ENCODE measurements around the gene GRIP2. TPM values are rescaled to one million over a fixed set of nuclear protein-coding genes. Genes with fewer than 3 reads are reported as not detected.
A peak's percentile ranks its signal among the peaks of the same experiment; 100 is the strongest.

GRIP2 gene
- total and polyA plus RNA-seq, 2 of the 4 experiments (the other 2 are of a cell fraction) = 0.05 TPM; not detected in 1

DNA sequence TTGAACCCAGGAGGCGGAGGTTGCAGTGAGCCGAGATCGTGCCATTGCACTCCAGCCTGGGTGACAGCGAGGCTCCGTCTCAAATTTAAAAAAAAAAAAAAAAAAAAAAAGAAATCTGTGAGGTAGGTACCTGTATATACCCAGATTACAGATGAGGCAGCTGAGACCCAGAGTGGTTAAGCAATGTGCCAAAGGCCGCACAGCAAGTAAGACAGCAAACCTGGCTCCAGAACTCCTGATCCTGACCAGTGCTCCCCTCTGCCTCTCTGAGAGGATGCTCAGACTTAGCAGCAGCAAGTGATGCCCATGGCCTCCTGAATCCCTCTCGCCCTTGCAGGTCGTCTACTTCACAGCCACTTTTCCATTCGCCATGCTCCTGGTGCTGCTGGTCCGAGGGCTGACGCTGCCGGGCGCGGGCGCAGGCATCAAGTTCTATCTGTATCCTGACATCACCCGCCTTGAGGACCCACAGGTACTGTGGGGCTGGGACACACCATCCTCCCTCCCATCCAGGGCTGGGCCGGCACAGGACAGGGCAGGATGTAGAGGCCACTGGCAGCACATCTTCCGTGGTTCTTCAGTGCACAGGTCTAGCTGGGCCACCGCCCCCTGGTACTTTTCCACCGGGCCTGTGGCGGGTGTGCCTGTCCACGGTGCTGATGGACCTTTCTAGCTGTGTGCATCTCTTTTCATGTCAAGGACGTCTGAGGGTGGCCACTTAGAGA is 73.8 kb downstream of the GRIP2 start:
- no peak overlapping the region for H3K4me2 ChIP-seq (ENCODE audit: low read depth, low read length)
- in situ Hi-C loops (cut with MboI; ENCODE audit: low sequenced_read_pairs) (loop anchor here (10.0 kb wide), 1 partner anchor 572 kb away; no protein-coding TSS in a partner anchor), intact Hi-C loops (cut with micrococcal nuclease) (loop anchor here (5.0 kb wide), 1 partner anchor 339 kb away; the partner anchor contains the start of gene TMEM43), dilution Hi-C loops (cut with HindIII; ENCODE audit: low sequenced_read_pairs, unreplicated experiment) (no loop called here)
- no peak overlapping the region for H2BK5ac ChIP-seq (ENCODE audit: low read depth, low read length, poor library complexity, severe bottlenecking)
- H3K27me3 ChIP-seq (ENCODE audit: control insufficient read depth, insufficient read depth, low read length) = no peaks in the 10 kb centered on the region
- H4K8ac ChIP-seq (ENCODE audit: low read depth in 2 of 2, low read length in 2 of 2) = no peak overlapping the region
- H3K9ac ChIP-seq (ENCODE audit: low read depth, low read length) = no peak overlapping the region
- ATAC-seq (ENCODE audit: low read depth) (no peak), DNase-seq (no peak)
- no peak overlapping the region for H2BK20ac ChIP-seq (ENCODE audit: low read depth, low read length)
- WGBS, 2 experiments (ENCODE audit: extremely low coverage in 2 of 2, insufficient read length in 1 of 2) = 96% methylated on average over 9 of the region's 23 CpGs; no CpG with 5 or more reads in 1 of the 2 experiments
- no TSS peak for BruUV-seq (replicated peaks)
- H3K79me1 ChIP-seq (ENCODE audit: low read depth in 1 of 2, low read length in 2 of 2) = peaks cover 1 to 10% of the 10 kb centered on the region in 2 experiments; a peak in 2 of 4 replicates
- no peak overlapping the region for H2BK120ac ChIP-seq (ENCODE audit: low read depth, low read length)
- no peak overlapping the region for H3K27ac ChIP-seq (ENCODE audit: insufficient read depth, low read length)
- peak overlapping the region; percentile 80 for H2AK9ac ChIP-seq (replicated peaks; ENCODE audit: low read depth, low read length, poor library complexity)
- no peak overlapping the region for H3K4me3 ChIP-seq (ENCODE audit: insufficient read depth, low read depth, low read length)
- no peak overlapping the region for H3K4ac ChIP-seq (ENCODE audit: low read depth, low read length)
- POLR2A ChIA-PET (ENCODE audit: unreplicated experiment) = no interaction called here
- H3K36me3 ChIP-seq (ENCODE audit: control insufficient read depth, insufficient read depth, low read length) = peaks cover 61% of the 10 kb centered on the region
- H3K9me1 ChIP-seq (ENCODE audit: insufficient read depth, low read length) = peaks cover 4% of the 10 kb centered on the region; the same call in 1 of the 2 replicates
- no peak overlapping the region for H4K5ac ChIP-seq (ENCODE audit: low read depth, low read length)
- no peak overlapping the region for H2AFZ ChIP-seq (replicated peaks; ENCODE audit: low read length, poor library complexity)
- H2AK5ac ChIP-seq (ENCODE audit: low read depth, low read length) = peak overlapping the region; percentile 17; the same call in 1 of the 2 replicates
- H4K91ac ChIP-seq (ENCODE audit: insufficient read depth, low read depth, low read length) = no peak overlapping the region
- CTCF ChIA-PET = no interaction called here
- no peak overlapping the region for H3K23ac ChIP-seq (ENCODE audit: low read depth, low read length)
- no peak overlapping the region for H2BK15ac ChIP-seq (ENCODE audit: low read depth, low read length)
- H3K14ac ChIP-seq (replicated peaks; ENCODE audit: low read depth, low read length) = no peak overlapping the region
- no peaks in the 10 kb centered on the region for H4K20me1 ChIP-seq (ENCODE audit: insufficient read depth, low read length)
- H3K9me3 ChIP-seq (ENCODE audit: control insufficient read depth, insufficient read depth, low read length) = no peaks in the 10 kb centered on the region
- H3K18ac ChIP-seq (ENCODE audit: low read depth, low read length) = no peak overlapping the region
- H3K4me1 ChIP-seq (ENCODE audit: control insufficient read depth, insufficient read depth, low read length) = peaks cover 2% of the 10 kb centered on the region; the same call in 1 of the 2 replicates
- H3K56ac ChIP-seq (ENCODE audit: extremely low read depth, insufficient read depth, low read length) = no peak overlapping the region
- no peak for TF ChIP-seq POLR2A (IDR thresholded peaks at IDR 0.05; ENCODE audit: low read depth, low read length)
- no peak for TF ChIP-seq NFE2L2 (IDR thresholded peaks at IDR 0.05; ENCODE audit: low read depth, low read length)
- TF ChIP-seq RFX5 (IDR thresholded peaks at IDR 0.05; ENCODE audit: low read depth, low read length) = no peak
- TF ChIP-seq MXI1 (IDR thresholded peaks at IDR 0.05; ENCODE audit: borderline replicate concordance, low read depth, low read length) = no peak
- no peak for TF ChIP-seq CEBPB (IDR thresholded peaks at IDR 0.05; ENCODE audit: low read depth, low read length)
- no peak for TF ChIP-seq BHLHE40 (IDR thresholded peaks at IDR 0.05; ENCODE audit: low read depth, low read length)
- no peak for TF ChIP-seq MAFK (IDR thresholded peaks at IDR 0.05; ENCODE audit: low read depth, low read length)
- TF ChIP-seq CHD1 (IDR thresholded peaks at IDR 0.05; ENCODE audit: low read depth, low read length) = no peak
- no peak for TF ChIP-seq SMC3 (IDR thresholded peaks at IDR 0.05; ENCODE audit: low read depth, low read length)
- no peak for TF ChIP-seq RAD21 (IDR thresholded peaks at IDR 0.05; ENCODE audit: low read length)
- TF ChIP-seq, protein P1, sequence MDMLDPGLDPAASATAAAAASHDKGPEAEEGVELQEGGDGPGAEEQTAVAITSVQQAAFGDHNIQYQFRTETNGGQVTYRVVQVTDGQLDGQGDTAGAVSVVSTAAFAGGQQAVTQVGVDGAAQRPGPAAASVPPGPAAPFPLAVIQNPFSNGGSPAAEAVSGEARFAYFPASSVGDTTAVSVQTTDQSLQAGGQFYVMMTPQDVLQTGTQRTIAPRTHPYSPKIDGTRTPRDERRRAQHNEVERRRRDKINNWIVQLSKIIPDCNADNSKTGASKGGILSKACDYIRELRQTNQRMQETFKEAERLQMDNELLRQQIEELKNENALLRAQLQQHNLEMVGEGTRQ (IDR thresholded peaks at IDR 0.05; ENCODE audit: low read depth, low read length) = no peak
- no peak for TF ChIP-seq RCOR1 (IDR thresholded peaks at IDR 0.05; ENCODE audit: insufficient replicate concordance, low read length)
- no peak for TF ChIP-seq CTCF (conservative IDR thresholded peaks at IDR 0.05; ENCODE audit: low read depth, low read length)
- TF ChIP-seq MAZ (IDR thresholded peaks at IDR 0.05; ENCODE audit: borderline replicate concordance, low read depth, low read length) = no peak
- TF ChIP-seq, protein P2, sequence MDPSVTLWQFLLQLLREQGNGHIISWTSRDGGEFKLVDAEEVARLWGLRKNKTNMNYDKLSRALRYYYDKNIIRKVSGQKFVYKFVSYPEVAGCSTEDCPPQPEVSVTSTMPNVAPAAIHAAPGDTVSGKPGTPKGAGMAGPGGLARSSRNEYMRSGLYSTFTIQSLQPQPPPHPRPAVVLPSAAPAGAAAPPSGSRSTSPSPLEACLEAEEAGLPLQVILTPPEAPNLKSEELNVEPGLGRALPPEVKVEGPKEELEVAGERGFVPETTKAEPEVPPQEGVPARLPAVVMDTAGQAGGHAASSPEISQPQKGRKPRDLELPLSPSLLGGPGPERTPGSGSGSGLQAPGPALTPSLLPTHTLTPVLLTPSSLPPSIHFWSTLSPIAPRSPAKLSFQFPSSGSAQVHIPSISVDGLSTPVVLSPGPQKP (IDR thresholded peaks at IDR 0.05; ENCODE audit: borderline replicate concordance, low read depth, low read length) = no peak

Data from IMR-90 (cell line).